Stomach (tissue), 9 donors: ENCODE measurements around the gene CIDEB. TPM values are rescaled to one million over a fixed set of nuclear protein-coding genes. Genes with fewer than 3 reads are reported as not detected.
A peak's percentile ranks its signal among the peaks of the same experiment; 100 is the strongest.

ENCODE experiments used
- DNase-seq, 2 donors: peaks; one replicate each; pipeline versions ENCODE4 v3.0.0 to v3.0.0-alpha.2; 2013 to 2019
- H3K27ac ChIP-seq, 5 donors: fragments of 200-600 bp in 4 of 5; sonication (generic) in 4 of 5; one replicate each; pipeline ENCODE4 v1.5.1; 2013 to 2019; ENCODE audit warnings: mild to moderate bottlenecking in 1 of 5, moderate library complexity in 1 of 5
- H3K27me3 ChIP-seq, 3 donors: fragments of 200-600 bp; sonication (generic); one replicate each; pipeline ENCODE4 v1.5.1; 2017 to 2019; ENCODE audit warnings: mixed run types in 1 of 3
- H3K36me3 ChIP-seq, 4 donors: fragments of 200-600 bp; sonication (generic); 1 replicate in 3 of 4; 2 replicates in 1 of 4; pipeline ENCODE4 v1.5.1; 2016 to 2019
- H3K4me1 ChIP-seq, 4 donors: fragments of 200-600 bp; sonication (generic); one replicate each; pipeline ENCODE4 v1.5.1; 2016 to 2019
- H3K4me3 ChIP-seq, 4 donors: fragments of 200-600 bp; sonication (generic) in 3 of 4; one replicate each; pipeline ENCODE4 v1.5.1; 2016 to 2019; ENCODE audit warnings: mild to moderate bottlenecking in 1 of 4
- H3K9me3 ChIP-seq, 4 donors: fragments of 200-600 bp; sonication (generic); one replicate each; pipeline ENCODE4 v1.5.1; 2016 to 2019
- CTCF ChIP-seq, 7 experiments: fragments of 450-650 bp in 4 of 7; fragments of 200-600 bp in 3 of 7; sonication (generic) in 3 of 7; IDR thresholded peaks; one replicate each; pipeline ENCODE4 v1.5.1; 2016 to 2019; ENCODE audit warnings: antibody characterized with exemption in 7 of 7, control low read depth in 2 of 7, mild to moderate bottlenecking in 1 of 7
- EP300 ChIP-seq: sonication (generic); formaldehyde crosslinking; IDR thresholded peaks from one replicate; pipeline ENCODE4 v1.6.1; 2017; ENCODE audit warnings: antibody characterized with exemption
- POLR2A ChIP-seq, 4 donors: fragments of 450-650 bp; IDR thresholded peaks; one replicate each; pipeline ENCODE4 v1.6.1; 2016; ENCODE audit warnings: antibody characterized with exemption in 4 of 4, control low read depth in 2 of 4, mild to moderate bottlenecking in 1 of 4, moderate library complexity in 1 of 4
- POLR2AphosphoS5 ChIP-seq, 3 donors: sonication (generic); formaldehyde crosslinking; IDR thresholded peaks; one replicate each; pipeline ENCODE4 v1.6.1; 2016; ENCODE audit warnings: antibody characterized with exemption in 3 of 3
- WGBS, 5 donors: extraction: QIAGEN DNeasy Blood & Tissue Kit in 3 of 5; methylation state at CpG; one replicate each; pipeline versions ENCODE4 v1.1.5 to v1.1.7; 2013 to 2018; 5-methylcytosine and 5-hydroxymethylcytosine counted together
- intact Hi-C: fragments of 100-400 bp; cut with DNase I; formaldehyde crosslinking; loops from one replicate; pipeline ENCODE4 v1.15.1; 2023; ENCODE audit warnings: low total_unique reads
- polyA plus RNA-seq, 3 donors: library from polyadenylated mRNA; stranded (reverse); fragments of 200-250 nt; gene quantifications; one replicate each; pipeline ENCODE4 v1.2.3, GENCODE V29; 2013
- total RNA-seq, 5 donors: library from RNA; depleted of rRNA; stranded (reverse); fragments of >200 nt; gene quantifications; one replicate each; pipeline versions ENCODE4 v1.1.0 to v1.2.3, GENCODE V29; 2014 to 2016
- donor health status: healthy with polysubstance abuse.
- donor health status: Bipolar disorder and iron deficiency.
- donor health status: healthy.

The CIDEB gene
- total and polyA plus RNA-seq, 8 donors = 5.0 to 14.2 (median 6.4) TPM

GRCh38 chr14:24299255-24300191 lies 8.3 kb downstream of the CIDEB start, which contains the start of the genes DHRS1 and NOP9:
TSS of gene DHRS1 (minus strand) at chr14:24299780. CDS start at chr14:24299106, 674 bp downstream.
TSS of gene NOP9 (plus strand) at chr14:24299850. CDS start at chr14:24299955, 105 bp downstream.
- Histone ChIP-seq H3K9me3 (no peaks in the 10 kb centered on the region), H3K4me1 (peaks cover 20 to 63% (median 46%) of the 10 kb centered on the region in 4 donors), H3K4me3 (peak within 1 kb of the TSS; percentile 78 to 96 (median 89)), H3K36me3 (peaks cover 39 to 54% (median 53%) of the 10 kb centered on the region in 4 donors), H3K27me3 (no peaks in the 10 kb centered on the region), H3K27ac (peak within 1 kb of the TSS; percentile 88 to 94 (median 91))
- DNase-seq = peak; percentile 96 to 97
- intact Hi-C loops = loop anchor here (10.0 kb wide), 1 partner anchor 55 kb away; the partner anchor contains the start of gene TINF2
- TF ChIP-seq CTCF (IDR thresholded peaks at IDR 0.05) = peak in 1 of 7 experiments; percentile 30
- no peak for TF ChIP-seq POLR2A (IDR thresholded peaks at IDR 0.05)
- TF ChIP-seq EP300 = peak; percentile 6
- TF ChIP-seq POLR2AphosphoS5 (IDR thresholded peaks at IDR 0.05) = peak; percentile 78 to 96 (median 90)
- WGBS, 5 donors = 0 to 1% (median 0%) methylated on average over 60 to 75 of the region's 75 CpGs

GRCh38 chr14:24298892-24299254 lies 8.9 kb downstream of the CIDEB start:
- no peaks in the 10 kb centered on the region for H3K27me3 ChIP-seq
- H3K4me1 ChIP-seq = peaks cover 20 to 63% (median 46%) of the 10 kb centered on the region in 4 donors
- 36 to 46% (median 42%) methylated on average over 7 of the region's 7 CpGs for WGBS, 5 donors
- peak overlapping the region; percentile 88 to 94 (median 91) for H3K27ac ChIP-seq
- DNase-seq = peak in 1 of 2 donors; percentile 56
- intact Hi-C loops = loop anchor here (10.0 kb wide), 1 partner anchor 54 kb away; the partner anchor contains the start of gene TINF2
- peak overlapping the region; percentile 78 to 96 (median 89) for H3K4me3 ChIP-seq
- TF ChIP-seq POLR2A (IDR thresholded peaks at IDR 0.05) (no peak), CTCF (IDR thresholded peaks at IDR 0.05) (no peak), POLR2AphosphoS5 (IDR thresholded peaks at IDR 0.05) (no peak), EP300 (no peak)
- no peaks in the 10 kb centered on the region for H3K9me3 ChIP-seq
- H3K36me3 ChIP-seq = peaks cover 33 to 54% (median 51%) of the 10 kb centered on the region in 4 donors

- no peaks in the 10 kb centered on the region for H3K9me3 ChIP-seq
- intact Hi-C loops = loop anchor here (10.0 kb wide), 1 partner anchor 53 kb away; the partner anchor contains the start of gene TINF2
- peaks cover 20 to 56% (median 46%) of the 10 kb centered on the region in 4 donors for H3K4me1 ChIP-seq
- 36 to 46% (median 43%) methylated on average over 5 of the region's 5 CpGs for WGBS, 5 donors
- TF ChIP-seq POLR2AphosphoS5 (IDR thresholded peaks at IDR 0.05) (no peak), CTCF (IDR thresholded peaks at IDR 0.05) (peak in 3 of 7 experiments; percentile 0 to 57 (median 40))
- H3K4me3 ChIP-seq = no peak overlapping the region
- H3K36me3 ChIP-seq = peaks cover 19 to 53% (median 46%) of the 10 kb centered on the region in 4 donors
- peak in 1 of 2 donors; percentile 58 for DNase-seq
- no peaks in the 10 kb centered on the region for H3K27me3 ChIP-seq
- peak overlapping the region in 3 of 5 donors; percentile 12 to 42 (median 34) for H3K27ac ChIP-seq
Observed at GRCh38 chr14:24297190-24297964, 10.4 kb downstream of the CIDEB start.
